Liver (tissue), 9 donors: ENCODE data around the gene C1QTNF7. TPM values are rescaled to one million over a fixed set of nuclear protein-coding genes. Genes with fewer than 3 reads are reported as not detected.
A peak's percentile ranks its signal among the peaks of the same experiment; 100 is the strongest.

ENCODE experiments used
- DNase-seq: peaks from one replicate; pipeline ENCODE4 v3.0.0-alpha.2; 2017; ENCODE audit warnings: low spot score
- H3K27ac ChIP-seq, 2 donors: one replicate each; pipeline ENCODE4 v1.7.0; 2013; ENCODE audit warnings: inconsistent platforms in 2 of 2, low read length in 2 of 2, control low read depth in 1 of 2, low read depth in 1 of 2, mild to moderate bottlenecking in 1 of 2
- H3K27me3 ChIP-seq, 4 donors: one replicate each; pipeline versions ENCODE4 v1.6.1 to v1.7.0; 2013; ENCODE audit warnings: low read length in 3 of 4, inconsistent platforms in 1 of 4, mild to moderate bottlenecking in 1 of 4, moderate library complexity in 1 of 4; ENCODE audit not compliant: control insufficient read depth in 4 of 4, insufficient read depth in 4 of 4
- H3K36me3 ChIP-seq, 4 donors: one replicate each; pipeline versions ENCODE4 v1.6.1 to v1.7.0; 2013; ENCODE audit warnings: low read length in 3 of 4, mild to moderate bottlenecking in 3 of 4, low read depth in 1 of 4, moderate library complexity in 1 of 4; ENCODE audit not compliant: control insufficient read depth in 4 of 4, insufficient read depth in 3 of 4
- H3K4me1 ChIP-seq, 4 donors: one replicate each; pipeline versions ENCODE4 v1.6.1 to v1.7.0; 2013; ENCODE audit warnings: low read length in 3 of 4, mild to moderate bottlenecking in 3 of 4, moderate library complexity in 1 of 4; ENCODE audit not compliant: control insufficient read depth in 4 of 4, insufficient read depth in 4 of 4
- H3K4me3 ChIP-seq, 3 donors: one replicate each; pipeline versions ENCODE4 v1.6.1 to v1.7.0; 2013; ENCODE audit warnings: low read length in 3 of 3, control low read depth in 1 of 3, low read depth in 1 of 3, mild to moderate bottlenecking in 1 of 3
- H3K9ac ChIP-seq, 2 donors: one replicate each; pipeline ENCODE4 v1.7.0; 2013; ENCODE audit warnings: low read length in 2 of 2, mild to moderate bottlenecking in 2 of 2, moderate library complexity in 2 of 2, control low read depth in 1 of 2, low read depth in 1 of 2
- H3K9me3 ChIP-seq, 4 donors: one replicate each; pipeline versions ENCODE4 v1.6.1 to v1.7.0; 2013; ENCODE audit warnings: low read length in 3 of 4; ENCODE audit not compliant: control insufficient read depth in 4 of 4
- EGR1 ChIP-seq, 2 donors: IDR thresholded peaks; 2 replicates each; pipeline ENCODE4 v1.6.1; 2016 to 2018; ENCODE audit warnings: antibody characterized with exemption in 2 of 2, low read depth in 2 of 2
- FOXA1 ChIP-seq: IDR thresholded peaks from 2 replicates; pipeline ENCODE4 v1.6.1; 2016; ENCODE audit warnings: antibody characterized with exemption
- FOXA2 ChIP-seq: IDR thresholded peaks from 2 replicates; pipeline ENCODE4 v1.6.1; 2016; ENCODE audit warnings: antibody characterized with exemption
- GABPA ChIP-seq, 2 donors: IDR thresholded peaks in 1 of 2; conservative IDR thresholded peaks in 1 of 2; 2 replicates each; pipeline ENCODE4 v1.6.1; 2016; ENCODE audit warnings: antibody characterized with exemption in 2 of 2, mild to moderate bottlenecking in 1 of 2, moderate library complexity in 1 of 2
- HNF4A ChIP-seq, 2 donors: conservative IDR thresholded peaks; 2 replicates each; pipeline ENCODE4 v1.6.1; 2016; ENCODE audit warnings: antibody characterized with exemption in 2 of 2, mild to moderate bottlenecking in 2 of 2
- HNF4G ChIP-seq: IDR thresholded peaks from 2 replicates; pipeline ENCODE4 v1.6.1; 2016; ENCODE audit warnings: antibody characterized with exemption
- JUND ChIP-seq, 2 donors: IDR thresholded peaks; 2 replicates each; pipeline ENCODE4 v1.6.1; 2016; ENCODE audit warnings: antibody characterized with exemption in 2 of 2
- NR2F2 ChIP-seq: IDR thresholded peaks from 2 replicates; pipeline ENCODE4 v1.6.1; 2016; ENCODE audit warnings: antibody characterized with exemption
- RAD21 ChIP-seq, 2 donors: IDR thresholded peaks; 2 replicates each; pipeline ENCODE4 v1.6.1; 2016; ENCODE audit warnings: antibody characterized with exemption in 2 of 2, mild to moderate bottlenecking in 2 of 2
- RXRA ChIP-seq, 2 donors: IDR thresholded peaks; 2 replicates each; pipeline ENCODE4 v1.6.1; 2017 to 2018; ENCODE audit warnings: antibody characterized with exemption in 2 of 2, mild to moderate bottlenecking in 1 of 2
- SP1 ChIP-seq: IDR thresholded peaks from 2 replicates; pipeline ENCODE4 v1.6.1; 2018; ENCODE audit warnings: antibody characterized with exemption, mild to moderate bottlenecking
- YY1 ChIP-seq: IDR thresholded peaks from 2 replicates; pipeline ENCODE4 v1.6.1; 2016; ENCODE audit warnings: antibody characterized with exemption, mild to moderate bottlenecking
- WGBS: extraction: QIAGEN DNeasy Blood & Tissue Kit; methylation state at CpG from one replicate; pipeline ENCODE4 v1.1.7; 2013; 5-methylcytosine and 5-hydroxymethylcytosine counted together
- polyA plus RNA-seq, 2 donors: library from polyadenylated mRNA; stranded (reverse) in 1 of 2; unstranded in 1 of 2; fragments of 200-250 nt in 1 of 2; fragments of >200 nt in 1 of 2; fragmentation: Nextera tagmentation in 1 of 2; extraction: Ambion mirVana in 1 of 2; gene quantifications; one replicate each; pipeline versions ENCODE4 v1.2.1 to v1.2.3, GENCODE V29; 2013 to 2015
- total RNA-seq, 2 donors: library from RNA; depleted of rRNA; stranded (reverse); fragments of >200 nt; gene quantifications; one replicate each; pipeline ENCODE4 v1.2.3, GENCODE V29; 2014
- TF ChIP-seq, protein P1 (sequence below): IDR thresholded peaks from 2 replicates; pipeline ENCODE4 v1.6.1; 2016; ENCODE audit warnings: antibody characterized with exemption
- TF ChIP-seq, protein P2 (sequence below): IDR thresholded peaks from 2 replicates; pipeline ENCODE4 v1.6.1; 2016; ENCODE audit warnings: antibody characterized with exemption
- TF ChIP-seq, protein P3 (sequence below): fragments of 150-350 bp; IDR thresholded peaks from 2 replicates; pipeline ENCODE4 v1.5.1; 2017; ENCODE audit warnings: improper control_type of control experiment, low read depth, low read length; ENCODE audit not compliant: missing input control
- TF ChIP-seq, protein P4 (sequence below): IDR thresholded peaks from 2 replicates; pipeline ENCODE4 v1.6.1; 2016; ENCODE audit warnings: antibody characterized with exemption
- donor health status: healthy.
- donor health status: healthy.
- donor health status: healthy.
- donor health status: healthy.
- donor health status: healthy.

Gene C1QTNF7
- total and polyA plus RNA-seq, 4 donors: 0.33 to 0.55 (median 0.47) TPM

DNA sequence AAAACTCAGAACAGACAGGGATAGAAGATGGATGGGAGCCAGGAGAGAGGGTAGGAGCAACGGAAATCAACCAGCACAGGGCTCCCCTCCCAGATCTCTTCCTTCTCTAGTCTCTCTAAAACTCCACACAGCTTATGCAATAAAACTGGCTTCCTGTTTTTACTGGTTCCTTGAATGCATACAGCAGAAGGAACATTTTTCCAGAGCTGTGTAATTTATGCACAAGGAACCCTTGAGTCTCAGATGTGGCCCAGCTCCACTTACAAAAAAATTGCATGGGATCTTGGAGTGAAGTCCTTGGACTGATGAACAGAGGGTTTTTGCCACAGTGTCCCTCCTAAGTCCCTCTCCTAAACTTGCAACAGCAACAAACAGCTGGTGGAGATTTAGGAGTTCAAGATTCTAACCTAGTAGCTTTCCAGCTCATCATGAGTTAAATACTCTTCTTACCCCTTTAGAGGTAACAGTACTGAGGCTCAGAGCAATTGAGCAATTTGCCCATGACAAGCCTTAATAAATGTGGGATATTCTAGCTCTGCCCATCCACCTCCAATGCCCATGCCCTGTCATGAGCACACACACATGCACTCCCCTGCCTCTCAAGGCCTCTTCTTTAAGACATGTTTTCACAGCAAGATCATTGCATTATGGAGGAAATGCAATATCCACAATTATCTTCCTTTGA lies 23.5 kb downstream of the C1QTNF7 start:
- H3K4me1 ChIP-seq: peaks cover 0 to 10% (median 4%) of the 10 kb centered on the region in 4 donors
- H3K36me3 ChIP-seq: no peaks in the 10 kb centered on the region
- no peaks in the 10 kb centered on the region for H3K27me3 ChIP-seq
- no peak for DNase-seq
- no peak overlapping the region for H3K4me3 ChIP-seq
- no peak overlapping the region for H3K27ac ChIP-seq
- WGBS: 59% methylated on average over 1 of the region's 1 CpG
- peak in 1 of 2 donors; percentile 12 for TF ChIP-seq RAD21 (IDR thresholded peaks at IDR 0.05)
- TF ChIP-seq JUND (IDR thresholded peaks at IDR 0.05): no peak
- no peak overlapping the region for H3K9ac ChIP-seq
- no peaks in the 10 kb centered on the region for H3K9me3 ChIP-seq

DNA sequence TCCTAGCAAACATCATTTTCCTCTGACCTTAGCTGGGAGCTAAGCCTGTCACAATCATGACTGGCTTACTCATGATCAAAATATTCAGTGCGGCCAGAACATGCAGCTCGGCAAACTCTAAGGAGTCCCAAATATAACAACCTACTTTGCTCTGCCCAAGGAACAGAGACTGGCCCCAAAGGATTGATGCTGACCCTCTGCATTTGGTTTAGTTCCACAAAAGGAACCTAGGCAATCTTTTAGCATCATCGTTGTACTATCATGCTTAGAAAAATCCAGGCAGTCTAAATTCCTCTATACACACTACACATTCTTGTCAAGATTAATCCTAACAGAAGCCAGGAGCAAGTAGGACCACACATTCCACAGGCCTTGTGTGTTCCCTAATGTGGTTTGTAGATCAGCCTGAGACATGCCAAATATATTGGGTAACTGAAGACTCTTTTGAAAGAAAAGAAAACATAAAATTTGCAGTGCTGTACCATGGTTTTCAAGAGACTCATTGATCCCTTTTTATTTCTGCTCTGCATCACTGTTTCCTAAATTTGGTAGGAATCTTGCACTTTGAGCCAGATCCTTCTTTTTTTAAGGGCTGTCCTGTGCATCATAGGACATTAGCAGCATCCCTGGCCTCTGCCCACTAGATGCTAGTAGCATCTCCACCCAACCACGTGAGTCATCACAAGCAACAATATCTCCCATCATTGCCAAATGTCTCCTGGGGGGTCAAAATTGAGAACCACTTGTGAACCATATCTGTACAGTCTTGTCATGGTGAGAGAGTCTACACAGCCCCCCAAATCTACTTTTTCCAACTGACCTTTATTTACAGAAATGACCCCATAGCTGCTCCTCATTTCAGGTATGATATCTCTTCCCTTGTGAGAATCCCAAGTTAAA lies 24.3 kb downstream of the C1QTNF7 start:
- 75% methylated on average over 4 of the region's 4 CpGs for WGBS
- no peaks in the 10 kb centered on the region for H3K27me3 ChIP-seq
- no peak for DNase-seq
- no peak overlapping the region for H3K9ac ChIP-seq
- no peaks in the 10 kb centered on the region for H3K9me3 ChIP-seq
- TF ChIP-seq FOXA1 (no peak), GABPA (IDR thresholded peaks at IDR 0.05 in 1 of 2, conservative IDR thresholded peaks at IDR 0.05 in 1 of 2) (no peak), RXRA (IDR thresholded peaks at IDR 0.05) (no peak), JUND (IDR thresholded peaks at IDR 0.05) (no peak), HNF4G (no peak), EGR1 (IDR thresholded peaks at IDR 0.05; ENCODE audit: low read depth in 2 of 2) (no peak), FOXA2 (no peak), NR2F2 (no peak), SP1 (no peak), YY1 (no peak), RAD21 (IDR thresholded peaks at IDR 0.05) (no peak)
- TF ChIP-seq, protein P1, sequence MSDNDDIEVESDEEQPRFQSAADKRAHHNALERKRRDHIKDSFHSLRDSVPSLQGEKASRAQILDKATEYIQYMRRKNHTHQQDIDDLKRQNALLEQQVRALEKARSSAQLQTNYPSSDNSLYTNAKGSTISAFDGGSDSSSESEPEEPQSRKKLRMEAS: no peak
- TF ChIP-seq, protein P2, sequence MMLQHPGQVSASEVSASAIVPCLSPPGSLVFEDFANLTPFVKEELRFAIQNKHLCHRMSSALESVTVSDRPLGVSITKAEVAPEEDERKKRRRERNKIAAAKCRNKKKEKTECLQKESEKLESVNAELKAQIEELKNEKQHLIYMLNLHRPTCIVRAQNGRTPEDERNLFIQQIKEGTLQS: no peak
- TF ChIP-seq, protein P3, sequence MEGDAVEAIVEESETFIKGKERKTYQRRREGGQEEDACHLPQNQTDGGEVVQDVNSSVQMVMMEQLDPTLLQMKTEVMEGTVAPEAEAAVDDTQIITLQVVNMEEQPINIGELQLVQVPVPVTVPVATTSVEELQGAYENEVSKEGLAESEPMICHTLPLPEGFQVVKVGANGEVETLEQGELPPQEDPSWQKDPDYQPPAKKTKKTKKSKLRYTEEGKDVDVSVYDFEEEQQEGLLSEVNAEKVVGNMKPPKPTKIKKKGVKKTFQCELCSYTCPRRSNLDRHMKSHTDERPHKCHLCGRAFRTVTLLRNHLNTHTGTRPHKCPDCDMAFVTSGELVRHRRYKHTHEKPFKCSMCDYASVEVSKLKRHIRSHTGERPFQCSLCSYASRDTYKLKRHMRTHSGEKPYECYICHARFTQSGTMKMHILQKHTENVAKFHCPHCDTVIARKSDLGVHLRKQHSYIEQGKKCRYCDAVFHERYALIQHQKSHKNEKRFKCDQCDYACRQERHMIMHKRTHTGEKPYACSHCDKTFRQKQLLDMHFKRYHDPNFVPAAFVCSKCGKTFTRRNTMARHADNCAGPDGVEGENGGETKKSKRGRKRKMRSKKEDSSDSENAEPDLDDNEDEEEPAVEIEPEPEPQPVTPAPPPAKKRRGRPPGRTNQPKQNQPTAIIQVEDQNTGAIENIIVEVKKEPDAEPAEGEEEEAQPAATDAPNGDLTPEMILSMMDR: no peak
- no peak overlapping the region for H3K27ac ChIP-seq
- no peaks in the 10 kb centered on the region for H3K36me3 ChIP-seq
- H3K4me1 ChIP-seq: peaks cover 0 to 10% (median 4%) of the 10 kb centered on the region in 4 donors
- H3K4me3 ChIP-seq: no peak overlapping the region

DNA sequence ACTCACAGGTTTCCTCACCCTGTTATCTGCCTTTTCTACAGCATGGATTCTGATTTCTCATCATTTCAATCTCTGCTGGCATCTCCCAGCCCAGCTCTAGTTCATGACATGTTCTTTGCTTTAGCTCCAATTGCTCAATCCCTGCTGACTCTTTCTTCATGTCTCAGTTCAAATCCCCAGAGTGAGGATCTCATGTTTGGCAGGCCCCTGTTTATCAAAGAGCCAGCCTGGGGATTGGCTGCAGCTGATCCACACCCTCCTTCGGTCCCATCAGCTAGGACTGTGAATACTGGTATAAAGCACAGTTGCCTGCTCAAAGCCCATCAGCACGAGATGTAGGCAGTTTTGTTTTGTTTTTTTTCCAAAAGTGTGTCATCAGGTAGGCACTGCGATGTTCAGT lies 27.5 kb downstream of the C1QTNF7 start:
- H3K27me3 ChIP-seq: no peaks in the 10 kb centered on the region
- no peak for DNase-seq
- no peak overlapping the region for H3K9ac ChIP-seq
- H3K27ac ChIP-seq: peak overlapping the region in 1 of 2 donors; percentile 46
- H3K4me1 ChIP-seq: peaks cover 0 to 10% (median 5%) of the 10 kb centered on the region in 4 donors
- no peaks in the 10 kb centered on the region for H3K36me3 ChIP-seq
- no peaks in the 10 kb centered on the region for H3K9me3 ChIP-seq
- WGBS: 54% methylated on average over 3 of the region's 3 CpGs
- no peak overlapping the region for H3K4me3 ChIP-seq
- TF ChIP-seq, protein P3: no peak
- TF ChIP-seq SP1: peak; percentile 63
- TF ChIP-seq EGR1 (IDR thresholded peaks at IDR 0.05; ENCODE audit: low read depth in 2 of 2): no peak
- TF ChIP-seq, protein P4, sequence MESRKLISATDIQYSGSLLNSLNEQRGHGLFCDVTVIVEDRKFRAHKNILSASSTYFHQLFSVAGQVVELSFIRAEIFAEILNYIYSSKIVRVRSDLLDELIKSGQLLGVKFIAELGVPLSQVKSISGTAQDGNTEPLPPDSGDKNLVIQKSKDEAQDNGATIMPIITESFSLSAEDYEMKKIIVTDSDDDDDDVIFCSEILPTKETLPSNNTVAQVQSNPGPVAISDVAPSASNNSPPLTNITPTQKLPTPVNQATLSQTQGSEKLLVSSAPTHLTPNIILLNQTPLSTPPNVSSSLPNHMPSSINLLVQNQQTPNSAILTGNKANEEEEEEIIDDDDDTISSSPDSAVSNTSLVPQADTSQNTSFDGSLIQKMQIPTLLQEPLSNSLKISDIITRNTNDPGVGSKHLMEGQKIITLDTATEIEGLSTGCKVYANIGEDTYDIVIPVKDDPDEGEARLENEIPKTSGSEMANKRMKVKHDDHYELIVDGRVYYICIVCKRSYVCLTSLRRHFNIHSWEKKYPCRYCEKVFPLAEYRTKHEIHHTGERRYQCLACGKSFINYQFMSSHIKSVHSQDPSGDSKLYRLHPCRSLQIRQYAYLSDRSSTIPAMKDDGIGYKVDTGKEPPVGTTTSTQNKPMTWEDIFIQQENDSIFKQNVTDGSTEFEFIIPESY: no peak
- TF ChIP-seq, protein P1: no peak
- peak in 1 of 2 donors; percentile 64 for TF ChIP-seq JUND (IDR thresholded peaks at IDR 0.05)
- TF ChIP-seq RAD21 (IDR thresholded peaks at IDR 0.05): peak; percentile 35 to 56
- peak; percentile 41 to 56 for TF ChIP-seq HNF4A (conservative IDR thresholded peaks at IDR 0.05)
- no peak for TF ChIP-seq NR2F2
- TF ChIP-seq, protein P2: peak; percentile 66
- TF ChIP-seq FOXA2: peak; percentile 41
